Smooth muscle cell (in vitro differentiated cells): ENCODE data around the gene KRTAP23-1. TPM values are rescaled to one million over a fixed set of nuclear protein-coding genes. Genes with fewer than 3 reads are reported as not detected.

Experiments
- DNase-seq: peaks from one replicate; lab custom pipeline; 2025; ENCODE audit not compliant: unreplicated experiment; lab: John Stamatoyannopoulos, UW
- H2AFZ ChIP-seq: fragments of 200-600 bp; sonication (generic); 2 replicates; pipeline ENCODE4 v1.6.0; 2016; ENCODE audit warnings: antibody characterized with exemption, low read depth, mild to moderate bottlenecking
- H3F3A ChIP-seq: fragments of 200-600 bp; sonication (generic); 2 replicates; pipeline ENCODE4 v1.6.0; 2017; ENCODE audit warnings: antibody characterized with exemption, low read depth
- H3K27ac ChIP-seq: fragments of 200-600 bp; sonication (generic); 2 replicates; pipeline ENCODE4 v1.5.1; 2016; ENCODE audit warnings: low read depth, mild to moderate bottlenecking
- H3K27me3 ChIP-seq: fragments of 200-600 bp; sonication (generic); 2 replicates; pipeline ENCODE4 v1.6.1; 2016; ENCODE audit warnings: low read depth, mild to moderate bottlenecking
- H3K36me3 ChIP-seq: fragments of 200-600 bp; sonication (generic); 2 replicates; pipeline ENCODE4 v1.5.1; 2016; ENCODE audit warnings: low read depth
- H3K4me1 ChIP-seq: fragments of 200-600 bp; sonication (generic); 2 replicates; pipeline ENCODE4 v1.5.1; 2016; ENCODE audit warnings: low read depth
- H3K4me2 ChIP-seq: fragments of 200-600 bp; sonication (generic); 2 replicates; pipeline ENCODE4 v1.6.0; 2016; ENCODE audit warnings: mild to moderate bottlenecking
- H3K4me3 ChIP-seq: fragments of 200-600 bp; sonication (generic); 2 replicates; pipeline ENCODE4 v1.5.1; 2016; ENCODE audit warnings: mild to moderate bottlenecking
- H3K79me2 ChIP-seq: fragments of 200-600 bp; sonication (generic); 2 replicates; pipeline ENCODE4 v1.6.0; 2016; ENCODE audit warnings: low read depth, mild to moderate bottlenecking
- H3K9ac ChIP-seq: fragments of 200-600 bp; sonication (generic); 2 replicates; pipeline ENCODE4 v1.6.0; 2016; ENCODE audit warnings: low read depth
- H3K9me3 ChIP-seq: fragments of 200-600 bp; sonication (generic); replicated peaks from 2 replicates; pipeline ENCODE4 v1.5.1; 2016; ENCODE audit warnings: low read depth
- H4K20me1 ChIP-seq: fragments of 200-600 bp; sonication (generic); 2 replicates; pipeline ENCODE4 v1.6.0; 2016; ENCODE audit warnings: low read depth
- WGBS: methylation state at CpG from one replicate; pipeline ENCODE4 v1.1.7; 2016; ENCODE audit warnings: low lambda C conversion rate; 5-methylcytosine and 5-hydroxymethylcytosine counted together
- polyA plus RNA-seq: library from polyadenylated mRNA; unstranded; fragments of >200 nt; fragmentation: Nextera tagmentation; extraction: Ambion mirVana; gene quantifications from 2 replicates; pipeline ENCODE4 v1.2.1, GENCODE V29; 2016
- total RNA-seq: library from RNA; depleted of rRNA; stranded (reverse); fragments of >200 nt; gene quantifications from 2 replicates; pipeline ENCODE4 v1.2.3, GENCODE V29; 2014
- TF ChIP-seq, protein P1 (sequence below): fragments of 200-600 bp; sonication (generic); IDR thresholded peaks from 2 replicates; pipeline ENCODE4 v1.5.1; 2017; ENCODE audit warnings: borderline replicate concordance, mild to moderate bottlenecking, antibody characterized with exemption; ENCODE audit not compliant: insufficient read depth, poor library complexity, severe bottlenecking

The KRTAP23-1 gene
- total and polyA plus RNA-seq, 2 experiments from 2014 or later, result not detected

DNA sequence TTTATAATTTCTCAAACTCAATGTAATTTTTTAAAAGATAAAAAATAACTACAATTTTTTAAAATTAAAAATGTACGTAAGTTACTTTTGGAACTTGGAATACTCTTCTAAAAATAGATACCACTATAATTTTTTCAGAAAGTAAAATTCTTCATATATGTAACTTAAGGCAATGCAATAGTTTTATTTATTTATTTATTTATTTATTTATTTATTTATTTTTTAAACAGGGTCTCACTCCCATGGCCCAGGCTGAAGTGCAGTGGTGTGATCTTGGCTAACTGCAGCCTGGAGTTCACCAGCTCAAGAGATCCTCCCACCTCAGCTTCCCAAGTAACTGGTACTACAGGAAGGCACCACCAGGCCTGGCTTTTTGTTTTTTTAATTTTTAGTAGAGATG lies 3.1 kb upstream of the KRTAP23-1 start:
- TF ChIP-seq, protein P1, sequence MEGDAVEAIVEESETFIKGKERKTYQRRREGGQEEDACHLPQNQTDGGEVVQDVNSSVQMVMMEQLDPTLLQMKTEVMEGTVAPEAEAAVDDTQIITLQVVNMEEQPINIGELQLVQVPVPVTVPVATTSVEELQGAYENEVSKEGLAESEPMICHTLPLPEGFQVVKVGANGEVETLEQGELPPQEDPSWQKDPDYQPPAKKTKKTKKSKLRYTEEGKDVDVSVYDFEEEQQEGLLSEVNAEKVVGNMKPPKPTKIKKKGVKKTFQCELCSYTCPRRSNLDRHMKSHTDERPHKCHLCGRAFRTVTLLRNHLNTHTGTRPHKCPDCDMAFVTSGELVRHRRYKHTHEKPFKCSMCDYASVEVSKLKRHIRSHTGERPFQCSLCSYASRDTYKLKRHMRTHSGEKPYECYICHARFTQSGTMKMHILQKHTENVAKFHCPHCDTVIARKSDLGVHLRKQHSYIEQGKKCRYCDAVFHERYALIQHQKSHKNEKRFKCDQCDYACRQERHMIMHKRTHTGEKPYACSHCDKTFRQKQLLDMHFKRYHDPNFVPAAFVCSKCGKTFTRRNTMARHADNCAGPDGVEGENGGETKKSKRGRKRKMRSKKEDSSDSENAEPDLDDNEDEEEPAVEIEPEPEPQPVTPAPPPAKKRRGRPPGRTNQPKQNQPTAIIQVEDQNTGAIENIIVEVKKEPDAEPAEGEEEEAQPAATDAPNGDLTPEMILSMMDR, result no peak
- H3K4me1 ChIP-seq, result no peaks in the 10 kb centered on the region
- no peak overlapping the region for H3K9ac ChIP-seq
- no peaks in the 10 kb centered on the region for H3K79me2 ChIP-seq
- H4K20me1 ChIP-seq, result no peaks in the 10 kb centered on the region
- peaks cover 5% of the 10 kb centered on the region for H3K27me3 ChIP-seq
- no peaks in the 10 kb centered on the region for H3K9me3 ChIP-seq
- no peak overlapping the region for H3K4me2 ChIP-seq
- no peak for DNase-seq
- H3F3A ChIP-seq, result peaks cover 3% of the 10 kb centered on the region
- H3K36me3 ChIP-seq, result no peaks in the 10 kb centered on the region
- no peak overlapping the region for H3K27ac ChIP-seq
- H2AFZ ChIP-seq, result no peak overlapping the region
- 95% methylated on average over 1 of the region's 1 CpG for WGBS
- H3K4me3 ChIP-seq, result no peak overlapping the region

DNA sequence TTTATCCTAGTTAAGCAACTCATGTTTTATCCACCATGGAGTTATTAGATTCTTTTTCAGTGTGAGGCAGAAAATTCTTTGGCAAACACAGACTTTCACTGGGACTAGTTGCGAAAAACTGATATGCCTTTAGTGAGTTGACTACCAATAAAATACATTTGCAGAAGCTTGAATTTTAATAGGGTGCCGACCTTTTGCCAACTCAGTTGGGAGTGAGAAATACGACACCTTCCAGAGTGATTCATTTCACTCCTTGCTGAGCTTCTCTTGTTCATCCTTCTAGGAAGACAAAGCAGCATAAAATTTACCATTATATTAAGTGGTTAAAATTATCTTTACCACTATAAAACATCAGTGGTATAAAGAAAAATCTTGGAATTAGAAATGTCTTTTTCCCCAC lies 1.2 kb upstream of the KRTAP23-1 start:
- Histone ChIP-seq H4K20me1 (no peaks in the 10 kb centered on the region), H2AFZ (no peak overlapping the region), H3K9me3 (no peaks in the 10 kb centered on the region), H3K4me1 (no peaks in the 10 kb centered on the region), H3K27me3 (no peaks in the 10 kb centered on the region), H3K27ac (no peak overlapping the region), H3K36me3 (no peaks in the 10 kb centered on the region), H3K4me3 (no peak overlapping the region), H3F3A (peaks cover 3% of the 10 kb centered on the region), H3K4me2 (no peak overlapping the region), H3K79me2 (no peaks in the 10 kb centered on the region), H3K9ac (no peak overlapping the region)
- TF ChIP-seq, protein P1, result no peak
- 65% methylated on average over 3 of the region's 3 CpGs for WGBS
- DNase-seq, result no peak

DNA sequence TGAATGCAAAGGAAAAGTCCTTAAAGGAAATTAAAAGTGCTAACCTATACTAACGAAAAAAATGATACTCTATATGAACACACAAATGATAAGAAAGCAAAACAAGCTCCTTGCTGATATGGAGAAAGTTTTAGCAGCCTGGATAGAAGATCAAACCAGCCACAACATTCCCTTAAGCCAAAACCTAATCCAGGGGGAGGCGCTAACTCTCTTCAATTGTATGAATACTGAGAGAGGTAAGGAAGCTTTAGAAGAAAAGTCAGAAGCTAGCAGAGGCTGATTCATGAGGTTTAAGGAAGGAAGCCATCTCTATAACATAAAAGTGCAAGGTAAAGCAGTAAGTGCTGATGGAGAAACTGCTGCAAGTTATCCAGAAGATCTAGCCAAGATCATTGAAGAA lies 3.4 kb downstream of the KRTAP23-1 start:
- WGBS, result 75% methylated on average over 2 of the region's 2 CpGs
- Histone ChIP-seq H3K4me3 (no peak overlapping the region), H3K27me3 (no peaks in the 10 kb centered on the region)

More for the DNA sequence above, 3.4 kb downstream of the KRTAP23-1 start:
- Histone ChIP-seq H3K27ac (no peak overlapping the region), H3K4me2 (no peak overlapping the region), H3F3A (peaks cover 3% of the 10 kb centered on the region), H3K4me1 (no peaks in the 10 kb centered on the region), H4K20me1 (no peaks in the 10 kb centered on the region), H3K9me3 (no peaks in the 10 kb centered on the region), H3K9ac (no peak overlapping the region), H3K36me3 (no peaks in the 10 kb centered on the region), H2AFZ (no peak overlapping the region), H3K79me2 (no peaks in the 10 kb centered on the region)
- TF ChIP-seq, protein P1, result no peak
- DNase-seq, result no peak
